ENCODE results near the gene LUZP1. TPM values are rescaled to one million over a fixed set of nuclear protein-coding genes. Genes with fewer than 3 reads are reported as not detected.

The LUZP1 gene
- total and polyA plus RNA-seq, 9 donors = 9.8 to 19.7 (median 13.5) TPM

DNA sequence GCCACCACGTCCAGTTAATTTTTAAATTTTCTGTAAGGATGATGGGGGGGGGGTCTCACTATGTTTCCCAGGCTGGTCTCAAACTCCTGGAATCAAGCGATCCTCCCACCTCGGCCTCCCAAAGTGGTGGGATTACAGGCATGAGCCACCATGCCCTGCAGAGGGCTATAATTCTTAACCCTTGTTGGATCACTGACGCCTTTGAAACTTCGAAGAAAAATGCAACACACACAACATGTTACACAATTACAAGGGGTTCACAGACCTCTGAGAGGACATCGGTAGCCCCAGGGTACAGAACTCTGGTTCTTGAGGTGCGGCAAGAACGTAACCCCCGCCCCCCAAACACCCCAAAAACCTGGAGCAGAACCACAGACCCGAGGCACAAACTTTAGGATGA lies 8.4 kb upstream of the LUZP1 start:
- no peaks in the 10 kb centered on the region for H3K27me3 ChIP-seq (ENCODE audit: control insufficient read depth, insufficient read depth, low read length)
- WGBS (ENCODE audit: insufficient coverage) = 35% methylated on average over 7 of the region's 10 CpGs
- peak overlapping the region; percentile 63 for H3K4me3 ChIP-seq (ENCODE audit: low read length)
- no peaks in the 10 kb centered on the region for H3K9me3 ChIP-seq (replicated peaks; ENCODE audit: control insufficient read depth, low read depth, low read length)
- H3K27ac ChIP-seq (ENCODE audit: low read length) = peak overlapping the region; percentile 85
- H3K36me3 ChIP-seq (ENCODE audit: control insufficient read depth, insufficient read depth, low read length) = no peaks in the 10 kb centered on the region
- H3K4me1 ChIP-seq (ENCODE audit: control insufficient read depth, insufficient read depth, low read length) = peaks cover 12% of the 10 kb centered on the region
- no peak for DNase-seq

- Histone ChIP-seq H3K4me3 (ENCODE audit: low read length) (no peak overlapping the region), H3K9me3 (replicated peaks; ENCODE audit: control insufficient read depth, low read depth, low read length) (no peaks in the 10 kb centered on the region), H3K27me3 (ENCODE audit: control insufficient read depth, insufficient read depth, low read length) (no peaks in the 10 kb centered on the region), H3K27ac (ENCODE audit: low read length) (no peak overlapping the region), H3K36me3 (ENCODE audit: control insufficient read depth, insufficient read depth, low read length) (no peaks in the 10 kb centered on the region), H3K4me1 (ENCODE audit: control insufficient read depth, insufficient read depth, low read length) (peaks cover 16% of the 10 kb centered on the region)
- no peak for DNase-seq
- WGBS (ENCODE audit: insufficient coverage) = no CpG with 5 or more reads among the region's 1 CpG
Measured at GRCh38 chr1:23174426-23175110, 5.9 kb upstream of the LUZP1 start.

DNA sequence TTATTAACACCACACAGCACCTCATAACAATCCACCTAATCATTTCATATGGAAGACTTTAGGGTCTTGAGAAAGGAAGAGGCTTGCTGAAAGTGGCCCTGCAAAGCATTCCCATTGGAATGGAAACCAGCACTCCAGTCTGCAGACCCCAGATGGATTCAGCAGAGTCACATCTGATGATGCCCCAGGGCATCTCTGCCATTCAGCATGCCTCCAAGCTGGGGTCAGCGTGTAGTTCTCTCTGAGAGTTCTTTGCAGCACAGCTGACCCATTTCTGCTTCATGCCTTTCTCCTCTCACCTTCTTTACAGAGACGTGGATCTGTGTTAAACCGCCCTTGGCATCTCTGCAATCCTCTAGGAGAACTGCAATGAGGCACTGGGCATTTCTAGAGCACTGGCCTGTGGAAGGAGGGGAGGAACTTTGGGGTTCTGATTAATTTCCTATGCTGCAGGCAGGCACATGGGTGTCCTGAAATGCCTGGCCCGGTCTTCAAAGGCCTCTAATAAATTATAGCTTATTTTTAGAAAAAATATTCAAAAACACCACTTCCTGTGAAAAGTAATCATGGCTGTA lies 2.6 kb upstream of the LUZP1 start:
- DNase-seq = no peak
- Histone ChIP-seq H3K27ac (ENCODE audit: low read length) (no peak overlapping the region), H3K9me3 (replicated peaks; ENCODE audit: control insufficient read depth, low read depth, low read length) (no peaks in the 10 kb centered on the region), H3K4me3 (ENCODE audit: low read length) (no peak overlapping the region), H3K4me1 (ENCODE audit: control insufficient read depth, insufficient read depth, low read length) (peaks cover 17% of the 10 kb centered on the region), H3K36me3 (ENCODE audit: control insufficient read depth, insufficient read depth, low read length) (no peaks in the 10 kb centered on the region), H3K27me3 (ENCODE audit: control insufficient read depth, insufficient read depth, low read length) (no peaks in the 10 kb centered on the region)
- no CpG with 5 or more reads among the region's 4 CpGs for WGBS (ENCODE audit: insufficient coverage)

DNA sequence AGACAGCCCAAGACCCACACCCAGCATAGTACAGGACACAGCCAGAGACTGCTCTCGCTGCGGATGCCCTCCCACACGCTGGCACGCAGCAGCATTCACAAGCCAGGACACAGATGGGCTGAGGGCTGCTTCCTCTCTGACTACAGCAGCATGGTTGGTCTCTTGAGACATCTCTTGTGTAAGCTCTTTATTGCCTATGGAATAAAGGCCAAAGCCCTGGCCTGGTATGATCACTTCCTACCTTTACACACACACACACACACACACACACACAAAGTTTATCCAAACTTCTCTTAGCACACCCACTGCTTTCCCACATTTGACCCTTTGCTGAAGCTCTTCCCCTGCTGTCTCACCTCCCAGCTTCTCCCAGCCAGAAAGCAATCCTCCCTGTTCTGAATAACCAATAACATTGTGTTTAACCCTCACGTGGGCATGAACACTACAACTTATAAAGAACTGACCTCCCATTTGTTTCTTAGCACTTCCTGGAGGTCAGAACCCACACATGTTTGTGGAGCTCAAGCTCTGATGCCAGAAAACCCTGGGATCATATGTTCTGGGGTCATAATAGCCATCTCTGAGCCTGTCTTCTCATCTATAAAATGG lies 1.2 kb upstream of the LUZP1 start:
- DNase-seq = peak; percentile 84
- Histone ChIP-seq H3K9me3 (replicated peaks; ENCODE audit: control insufficient read depth, low read depth, low read length) (no peaks in the 10 kb centered on the region), H3K4me1 (ENCODE audit: control insufficient read depth, insufficient read depth, low read length) (peaks cover 17% of the 10 kb centered on the region), H3K27ac (ENCODE audit: low read length) (peak overlapping the region; percentile 81), H3K36me3 (ENCODE audit: control insufficient read depth, insufficient read depth, low read length) (no peaks in the 10 kb centered on the region), H3K27me3 (ENCODE audit: control insufficient read depth, insufficient read depth, low read length) (no peaks in the 10 kb centered on the region), H3K4me3 (ENCODE audit: low read length) (no peak overlapping the region)
- whole genome bisulfite sequencing (ENCODE audit: insufficient coverage) = 15% methylated on average over 4 of the region's 5 CpGs

DNA sequence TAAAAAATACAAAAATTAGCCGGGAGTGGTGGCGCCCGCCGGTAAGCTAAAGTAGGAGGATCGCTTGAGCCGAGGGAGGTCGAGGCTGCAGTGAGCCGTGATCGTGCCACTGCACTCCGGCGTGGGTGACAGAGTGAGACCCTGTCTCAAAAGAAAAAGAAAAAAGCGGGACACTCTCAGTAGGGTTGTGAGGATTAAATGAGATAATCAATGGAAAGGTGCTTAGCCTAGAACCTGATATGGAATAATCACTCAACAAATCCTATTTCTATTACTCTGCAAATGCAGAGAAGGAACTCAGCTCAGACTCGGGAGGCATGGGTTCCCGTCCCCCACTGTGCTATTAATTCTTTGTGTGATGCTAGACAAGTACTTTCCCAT lies 529 bp upstream of the LUZP1 start:
- no peak for DNase-seq
- H3K4me1 ChIP-seq (ENCODE audit: control insufficient read depth, insufficient read depth, low read length) = peaks cover 17% of the 10 kb centered on the region
- H3K4me3 ChIP-seq (ENCODE audit: low read length) = no peak overlapping the region
- no peaks in the 10 kb centered on the region for H3K9me3 ChIP-seq (replicated peaks; ENCODE audit: control insufficient read depth, low read depth, low read length)
- H3K27ac ChIP-seq (ENCODE audit: low read length) = peak overlapping the region; percentile 81
- no peaks in the 10 kb centered on the region for H3K27me3 ChIP-seq (ENCODE audit: control insufficient read depth, insufficient read depth, low read length)
- 28% methylated on average over 7 of the region's 14 CpGs for WGBS (ENCODE audit: insufficient coverage)
- H3K36me3 ChIP-seq (ENCODE audit: control insufficient read depth, insufficient read depth, low read length) = no peaks in the 10 kb centered on the region

DNA sequence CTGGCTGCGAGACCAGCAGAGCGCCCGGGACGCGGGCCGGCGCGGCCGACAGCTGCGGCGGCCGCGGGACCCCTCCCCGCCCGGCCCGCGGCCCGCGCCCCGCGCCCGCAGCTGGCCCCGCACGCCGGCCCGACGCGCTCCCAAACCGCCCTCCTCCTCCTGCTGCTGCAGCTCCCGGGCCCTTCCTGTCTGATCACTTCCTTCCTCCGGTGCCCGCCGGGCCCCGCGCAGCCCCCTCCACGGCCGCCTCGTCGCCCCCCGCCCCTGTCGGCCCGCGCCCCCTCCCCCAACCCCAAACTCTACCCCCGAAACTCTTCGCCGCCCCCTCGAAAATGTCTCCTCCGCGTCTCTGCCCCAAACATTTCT lies 594 bp downstream of the LUZP1 start:
- Histone ChIP-seq H3K27me3 (ENCODE audit: control insufficient read depth, insufficient read depth, low read length) (no peaks in the 10 kb centered on the region), H3K4me1 (ENCODE audit: control insufficient read depth, insufficient read depth, low read length) (peaks cover 17% of the 10 kb centered on the region), H3K4me3 (ENCODE audit: low read length) (peak overlapping the region; percentile 85), H3K27ac (ENCODE audit: low read length) (peak overlapping the region; percentile 96), H3K9me3 (replicated peaks; ENCODE audit: control insufficient read depth, low read depth, low read length) (no peaks in the 10 kb centered on the region), H3K36me3 (ENCODE audit: control insufficient read depth, insufficient read depth, low read length) (no peaks in the 10 kb centered on the region)
- 0% methylated on average over 41 of the region's 49 CpGs for WGBS (ENCODE audit: insufficient coverage)
- DNase-seq = no peak

DNA sequence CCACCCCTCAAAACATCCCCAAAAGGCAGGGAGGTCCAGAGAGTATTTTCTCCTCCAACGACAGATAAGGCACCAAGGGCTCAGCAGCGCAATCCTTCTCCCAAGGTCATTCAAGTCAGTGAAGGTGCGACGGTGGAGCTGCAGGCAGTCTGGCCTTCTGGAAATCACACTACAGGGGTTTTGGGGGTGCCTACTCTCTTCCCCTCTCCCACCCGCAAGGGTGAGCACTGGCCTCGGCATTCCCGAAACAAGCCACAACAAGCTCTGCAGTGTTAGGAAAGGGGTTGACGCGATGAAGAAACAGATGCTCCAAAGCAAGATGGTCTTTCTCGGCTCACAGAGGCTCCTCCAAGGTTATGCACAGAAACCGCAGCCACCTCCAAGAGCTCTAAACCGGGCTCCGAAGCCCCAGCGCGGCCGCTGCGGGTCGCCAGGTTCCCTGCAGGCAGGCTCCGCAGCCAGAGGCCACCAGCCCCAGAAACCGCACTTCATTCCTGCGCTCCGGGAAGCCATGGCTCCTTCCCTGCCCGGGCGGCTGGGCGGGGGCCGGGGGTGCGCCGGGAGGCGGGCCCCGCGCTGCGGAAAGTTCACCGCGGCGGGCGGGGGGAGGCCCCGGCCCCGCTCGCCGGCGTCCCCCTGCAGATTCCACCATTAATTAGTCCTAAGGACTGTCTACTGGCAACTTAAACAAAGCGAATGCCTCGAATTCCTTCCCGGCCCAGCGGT lies 1.1 kb downstream of the LUZP1 start:
- H3K9me3 ChIP-seq (replicated peaks; ENCODE audit: control insufficient read depth, low read depth, low read length) = no peaks in the 10 kb centered on the region
- DNase-seq = peak; percentile 67
- H3K36me3 ChIP-seq (ENCODE audit: control insufficient read depth, insufficient read depth, low read length) = no peaks in the 10 kb centered on the region
- WGBS (ENCODE audit: insufficient coverage) = 0% methylated on average over 34 of the region's 45 CpGs
- peaks cover 17% of the 10 kb centered on the region for H3K4me1 ChIP-seq (ENCODE audit: control insufficient read depth, insufficient read depth, low read length)
- peak overlapping the region; percentile 85 for H3K4me3 ChIP-seq (ENCODE audit: low read length)
- no peaks in the 10 kb centered on the region for H3K27me3 ChIP-seq (ENCODE audit: control insufficient read depth, insufficient read depth, low read length)
- peak overlapping the region; percentile 92 for H3K27ac ChIP-seq (ENCODE audit: low read length)

DNA sequence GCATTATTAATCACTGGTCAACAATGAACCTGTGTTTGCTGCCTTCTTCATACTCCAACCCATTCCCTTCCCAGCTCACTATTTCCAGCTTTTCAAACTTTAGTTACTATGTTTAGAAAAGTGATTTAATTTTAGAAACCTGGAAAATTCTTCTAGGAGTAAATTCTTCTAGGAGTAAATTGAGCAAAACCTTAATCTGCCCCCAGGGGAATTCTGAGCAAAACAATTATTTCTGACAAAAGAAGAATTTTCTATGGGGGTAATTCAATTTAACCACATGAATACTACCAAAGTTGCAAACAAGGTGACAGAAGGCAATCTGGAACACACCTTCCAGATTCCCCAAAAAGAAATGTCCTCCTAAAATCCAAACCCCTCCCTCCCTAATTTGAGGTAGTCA lies 1.8 kb downstream of the LUZP1 start:
- H3K4me3 ChIP-seq (ENCODE audit: low read length) = peak overlapping the region; percentile 85
- H3K4me1 ChIP-seq (ENCODE audit: control insufficient read depth, insufficient read depth, low read length) = peaks cover 17% of the 10 kb centered on the region
- DNase-seq = no peak
- no peaks in the 10 kb centered on the region for H3K9me3 ChIP-seq (replicated peaks; ENCODE audit: control insufficient read depth, low read depth, low read length)
- H3K27ac ChIP-seq (ENCODE audit: low read length) = peak overlapping the region; percentile 92
- no peaks in the 10 kb centered on the region for H3K27me3 ChIP-seq (ENCODE audit: control insufficient read depth, insufficient read depth, low read length)
- no peaks in the 10 kb centered on the region for H3K36me3 ChIP-seq (ENCODE audit: control insufficient read depth, insufficient read depth, low read length)

DNA sequence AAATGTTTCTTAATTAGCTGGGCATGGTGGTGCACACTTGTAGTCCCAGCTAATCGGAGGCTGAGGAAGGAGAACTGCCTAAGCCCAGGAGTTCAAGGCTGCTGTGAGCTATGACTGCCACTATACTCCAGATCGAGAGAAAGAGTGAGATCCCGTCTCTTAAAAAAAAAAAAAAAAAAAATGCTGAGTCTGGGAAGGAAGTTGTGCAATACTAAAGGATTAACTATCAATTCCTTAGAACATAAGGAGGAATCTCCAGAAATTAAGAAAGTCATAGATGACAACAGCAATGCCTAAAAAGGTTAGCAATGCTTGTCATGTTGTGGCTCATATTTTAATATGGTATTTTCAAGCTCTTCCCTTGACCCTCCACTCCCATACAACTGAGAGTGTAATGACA lies 5.3 kb downstream of the LUZP1 start:
- Histone ChIP-seq H3K4me3 (ENCODE audit: low read length) (no peak overlapping the region), H3K27ac (ENCODE audit: low read length) (no peak overlapping the region), H3K36me3 (ENCODE audit: control insufficient read depth, insufficient read depth, low read length) (no peaks in the 10 kb centered on the region), H3K9me3 (replicated peaks; ENCODE audit: control insufficient read depth, low read depth, low read length) (no peaks in the 10 kb centered on the region), H3K27me3 (ENCODE audit: control insufficient read depth, insufficient read depth, low read length) (no peaks in the 10 kb centered on the region), H3K4me1 (ENCODE audit: control insufficient read depth, insufficient read depth, low read length) (peaks cover 6% of the 10 kb centered on the region)
- no peak for DNase-seq
- 100% methylated on average over 1 of the region's 3 CpGs for WGBS (ENCODE audit: insufficient coverage)
